Fibroblast of skin of left biceps (primary cell): ENCODE data around the gene CDC37.

Experiments used
- DNase-seq, 2 experiments: peaks; one replicate each; pipeline ENCODE4 v3.0.0-alpha.2; 2013; ENCODE audit warnings: low read depth in 2 of 2

Gene CDC37

DNA sequence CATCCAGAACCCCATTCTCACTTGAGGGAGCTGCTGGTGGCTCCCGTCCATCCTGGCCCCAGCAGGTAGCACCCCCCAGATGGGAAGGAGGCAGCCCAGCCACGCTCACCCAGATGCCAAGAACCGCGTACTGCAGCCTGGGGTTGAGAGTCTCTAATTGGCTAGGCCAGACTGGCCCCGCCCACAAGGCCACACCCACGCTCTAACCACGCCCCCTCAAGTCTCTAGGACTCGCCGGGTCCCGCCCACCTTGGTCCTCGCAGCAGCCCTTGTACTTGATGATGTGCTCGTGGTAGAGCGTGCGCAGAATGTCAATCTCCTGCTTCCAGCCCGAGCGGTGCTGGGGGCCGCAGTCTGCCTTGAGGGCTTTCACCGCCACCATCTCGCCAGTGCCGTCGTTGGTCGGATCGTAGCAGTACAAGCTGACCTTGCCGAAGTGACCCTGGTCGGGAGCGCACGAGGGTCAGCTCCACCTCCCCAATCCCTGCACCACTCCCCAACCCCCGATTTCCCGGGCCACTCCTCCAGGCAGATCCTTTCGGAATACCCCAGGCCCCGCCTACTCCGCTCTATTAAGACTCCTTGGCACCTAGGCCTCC lies 49.5 kb downstream of the CDC37 start:
- no peak for DNase-seq

DNA sequence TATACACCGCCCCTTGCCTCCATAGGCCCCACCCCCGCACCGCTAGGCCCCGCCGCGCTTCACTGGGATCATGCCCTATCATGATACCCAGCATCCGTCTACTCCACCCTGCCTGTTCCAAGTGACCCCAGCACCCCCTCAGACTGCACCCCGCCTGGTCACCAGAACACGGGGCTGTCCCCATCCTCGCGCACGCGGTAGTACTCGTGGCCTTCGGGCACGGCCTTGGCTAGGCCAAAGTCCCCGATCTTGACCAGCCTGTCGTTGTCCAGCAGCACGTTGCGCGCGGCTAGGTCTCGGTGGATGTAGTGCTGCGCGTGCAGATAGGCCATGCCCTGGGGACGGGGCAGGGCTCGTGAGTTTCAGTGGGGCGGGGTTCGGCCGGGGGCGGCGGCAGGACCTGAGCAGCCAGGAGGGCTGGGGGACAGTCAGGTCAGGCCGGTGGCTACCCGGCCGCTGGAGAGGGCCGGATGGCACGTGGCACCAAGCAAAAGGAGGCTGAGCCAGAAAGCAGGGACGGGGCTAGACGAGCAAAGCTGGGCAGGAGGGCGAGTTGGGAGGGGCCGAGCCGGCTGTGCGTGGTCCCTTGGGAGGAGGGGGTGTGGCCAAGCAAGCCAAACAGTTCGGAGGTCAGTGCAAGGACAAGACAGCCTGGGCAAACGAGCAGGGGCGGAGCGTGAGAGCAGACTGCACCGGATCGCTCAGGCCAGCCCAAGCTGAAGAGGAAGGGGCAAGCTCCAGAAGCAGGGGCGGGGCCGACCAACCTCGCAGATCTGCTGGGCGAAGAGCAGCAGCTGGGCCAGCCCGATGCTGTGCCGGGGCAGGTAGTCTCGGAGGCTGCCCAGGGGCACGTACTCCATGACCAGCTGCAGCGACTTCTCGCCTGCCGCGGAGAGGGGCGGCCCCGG lies 50.3 kb downstream of the CDC37 start:
- no peak for DNase-seq

DNA sequence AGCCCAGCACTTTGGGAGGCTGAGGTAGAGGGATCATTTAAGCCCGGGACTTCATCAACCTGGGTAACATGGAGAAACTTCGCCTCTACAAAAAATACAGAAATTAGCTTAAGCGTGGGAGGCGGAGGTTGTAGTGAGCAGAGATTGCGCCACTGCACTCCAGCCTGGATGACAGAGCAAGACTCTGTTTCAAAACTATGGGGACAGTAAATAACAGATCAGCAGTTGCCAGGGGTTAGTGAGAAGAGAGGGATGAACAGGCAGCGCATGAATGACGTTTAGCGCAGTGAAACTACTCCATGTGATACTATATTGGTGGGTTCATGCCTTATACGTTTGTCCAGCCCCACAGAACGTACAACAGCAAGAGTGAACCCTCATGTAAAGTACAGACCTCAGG lies 56.8 kb downstream of the CDC37 start:
- no peak for DNase-seq

DNA sequence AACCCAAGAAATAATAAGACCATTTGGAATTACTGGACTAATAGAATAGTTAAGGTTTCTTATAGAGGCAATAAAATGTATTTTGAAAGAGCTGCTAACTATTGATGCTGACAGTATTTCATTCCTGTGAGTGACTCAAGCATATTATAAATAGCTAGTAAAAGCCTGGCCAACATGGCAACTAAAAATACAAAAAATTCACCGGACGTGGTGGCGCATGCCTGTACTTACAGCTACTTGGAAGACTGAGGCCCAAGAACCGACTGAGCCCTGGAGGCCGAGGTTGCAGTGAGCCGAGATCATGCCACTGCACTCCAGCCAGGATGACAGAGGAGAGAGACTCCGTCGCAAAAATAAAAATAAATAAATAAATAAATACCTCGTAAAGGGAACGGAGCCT lies 58.6 kb downstream of the CDC37 start:
- DNase-seq: no peak

DNA sequence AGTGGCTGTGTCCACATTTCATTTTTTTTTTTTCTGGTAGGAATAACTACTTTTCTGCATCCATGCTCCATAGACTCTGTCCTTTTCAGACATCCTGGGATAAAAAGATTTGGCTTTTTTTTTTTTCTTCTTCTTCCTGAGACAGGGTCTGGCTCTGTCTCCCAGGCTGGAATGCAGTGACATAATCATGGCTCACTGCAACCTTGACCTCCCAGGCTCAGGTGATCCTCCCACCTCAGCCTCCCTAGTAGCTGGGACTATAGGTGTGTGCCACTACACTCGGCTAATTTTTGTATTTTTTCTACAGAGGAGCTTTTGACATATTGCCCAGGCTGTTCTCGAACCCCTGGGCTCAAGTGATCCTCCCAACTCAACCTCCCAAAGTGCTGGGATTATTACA lies 59.8 kb downstream of the CDC37 start:
- DNase-seq: no peak
